GM12891 (cell line): Measurements from ENCODE around the gene LRRC59.

ENCODE experiments used
- POLR2A ChIP-seq: IDR thresholded peaks from 2 replicates; pipeline ENCODE4 v1.6.1; 2011; ENCODE audit warnings: low read depth, low read length, control low read depth
- POLR2AphosphoS5 ChIP-seq: IDR thresholded peaks from 2 replicates; pipeline ENCODE4 v1.6.1; 2011; ENCODE audit warnings: low read depth, low read length, control low read depth
- POU2F2 ChIP-seq: IDR thresholded peaks from 2 replicates; pipeline ENCODE4 v1.6.1; 2011; ENCODE audit warnings: low read depth, mild to moderate bottlenecking, control low read depth, low read length, moderate library complexity
- SPI1 ChIP-seq: IDR thresholded peaks from 2 replicates; pipeline ENCODE4 v1.6.1; 2011; ENCODE audit warnings: low read depth, low read length, control low read depth
- TAF1 ChIP-seq: IDR thresholded peaks from 2 replicates; pipeline ENCODE4 v1.6.1; 2011; ENCODE audit warnings: low read depth, low read length, control low read depth

- TF ChIP-seq POLR2AphosphoS5: no peak
- no peak for TF ChIP-seq POLR2A
- no peak for TF ChIP-seq TAF1
- TF ChIP-seq SPI1: no peak
- no peak for TF ChIP-seq POU2F2
Observed at GRCh38 chr17:50425682-50426471, 28.6 kb upstream of the LRRC59 start, which contains the start of gene ACSF2.
